Measurements from ENCODE around the gene KIF15. TPM values are rescaled to one million over a fixed set of nuclear protein-coding genes. Genes with fewer than 3 reads are reported as not detected.

KIF15 gene
- total and polyA plus RNA-seq, 11 donors: 0.16 to 3.0 (median 0.65) TPM; not detected in 1

DNA sequence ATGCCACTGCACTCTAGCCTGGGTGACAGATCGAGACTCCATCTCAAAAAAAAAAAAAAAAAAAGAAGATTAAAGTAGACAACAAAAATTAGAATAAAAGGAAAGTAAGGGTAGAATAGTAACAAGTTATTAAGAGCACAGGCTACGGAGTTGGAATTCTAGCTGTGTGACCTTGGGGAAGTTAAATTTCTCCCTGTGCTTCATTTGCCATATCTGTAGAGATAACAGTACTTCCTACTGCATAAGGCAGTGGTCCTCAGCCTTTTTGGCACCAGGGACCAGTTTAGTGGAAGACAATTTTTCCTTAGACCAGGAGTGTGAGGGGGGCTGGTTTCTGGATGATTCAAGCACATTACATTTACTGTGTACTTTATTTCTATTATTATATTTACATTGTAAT, 71.4 kb downstream of the KIF15 start:
- Histone ChIP-seq H3K27me3 (no peaks in the 10 kb centered on the region), H3K4me1 (no peaks in the 10 kb centered on the region), H3K36me3 (peaks cover 0 to 16% (median 0%) of the 10 kb centered on the region in 9 donors), H3K9me3 (peaks cover 0 to 18% (median 10%) of the 10 kb centered on the region in 12 donors), H3K4me3 (peak overlapping the region in 8 of 12 donors; percentile 1 to 31 (median 20)), H3K27ac (peak overlapping the region in 5 of 12 donors; percentile 4 to 48 (median 25))
- DNase-seq: no peak
- TF ChIP-seq, protein P1, sequence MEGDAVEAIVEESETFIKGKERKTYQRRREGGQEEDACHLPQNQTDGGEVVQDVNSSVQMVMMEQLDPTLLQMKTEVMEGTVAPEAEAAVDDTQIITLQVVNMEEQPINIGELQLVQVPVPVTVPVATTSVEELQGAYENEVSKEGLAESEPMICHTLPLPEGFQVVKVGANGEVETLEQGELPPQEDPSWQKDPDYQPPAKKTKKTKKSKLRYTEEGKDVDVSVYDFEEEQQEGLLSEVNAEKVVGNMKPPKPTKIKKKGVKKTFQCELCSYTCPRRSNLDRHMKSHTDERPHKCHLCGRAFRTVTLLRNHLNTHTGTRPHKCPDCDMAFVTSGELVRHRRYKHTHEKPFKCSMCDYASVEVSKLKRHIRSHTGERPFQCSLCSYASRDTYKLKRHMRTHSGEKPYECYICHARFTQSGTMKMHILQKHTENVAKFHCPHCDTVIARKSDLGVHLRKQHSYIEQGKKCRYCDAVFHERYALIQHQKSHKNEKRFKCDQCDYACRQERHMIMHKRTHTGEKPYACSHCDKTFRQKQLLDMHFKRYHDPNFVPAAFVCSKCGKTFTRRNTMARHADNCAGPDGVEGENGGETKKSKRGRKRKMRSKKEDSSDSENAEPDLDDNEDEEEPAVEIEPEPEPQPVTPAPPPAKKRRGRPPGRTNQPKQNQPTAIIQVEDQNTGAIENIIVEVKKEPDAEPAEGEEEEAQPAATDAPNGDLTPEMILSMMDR (IDR thresholded peaks at IDR 0.05): no peak
- no peak for TF ChIP-seq POLR2A (IDR thresholded peaks at IDR 0.05)
- 56 to 75% (median 71%) methylated on average over 2 of the region's 2 CpGs for WGBS, 4 donors
- ATAC-seq: peak in 1 of 4 donors; percentile 48
- intact Hi-C loops (cut with DNase I): no loop called here

DNA sequence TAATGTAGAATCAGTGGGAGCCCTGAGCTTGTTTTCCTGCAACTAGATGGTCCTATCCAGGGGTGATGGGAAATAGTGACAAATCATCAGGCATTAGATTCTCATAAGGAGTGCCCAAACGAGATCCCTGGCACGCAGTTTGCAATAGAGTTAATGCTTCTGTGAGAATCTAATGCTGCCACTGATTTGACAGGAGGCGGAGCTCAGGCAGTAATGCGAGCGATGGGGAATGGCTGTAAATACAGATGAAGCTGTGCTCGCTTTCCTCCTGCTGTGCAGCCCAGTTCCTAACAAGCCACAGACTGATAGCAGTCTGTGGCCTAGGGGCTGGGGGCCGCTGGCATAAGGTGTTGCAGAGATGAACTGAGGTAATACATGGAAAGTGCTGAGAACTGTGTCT, 71.8 kb downstream of the KIF15 start:
- 41 to 71% (median 46%) methylated on average over 7 of the region's 7 CpGs for WGBS, 4 donors
- Histone ChIP-seq H3K36me3 (peaks cover 0 to 20% (median 0%) of the 10 kb centered on the region in 9 donors), H3K4me1 (no peaks in the 10 kb centered on the region), H3K4me3 (peak overlapping the region in 8 of 12 donors; percentile 1 to 31 (median 20)), H3K9me3 (peaks cover 0 to 18% (median 10%) of the 10 kb centered on the region in 12 donors), H3K27me3 (no peaks in the 10 kb centered on the region), H3K27ac (peak overlapping the region in 6 of 12 donors; percentile 4 to 48 (median 17))
- TF ChIP-seq POLR2A (IDR thresholded peaks at IDR 0.05): no peak
- TF ChIP-seq, protein P1 (IDR thresholded peaks at IDR 0.05): no peak
- ATAC-seq (peak; percentile 32 to 66 (median 42)), DNase-seq (no peak)
- intact Hi-C loops (cut with DNase I): no loop called here

DNA sequence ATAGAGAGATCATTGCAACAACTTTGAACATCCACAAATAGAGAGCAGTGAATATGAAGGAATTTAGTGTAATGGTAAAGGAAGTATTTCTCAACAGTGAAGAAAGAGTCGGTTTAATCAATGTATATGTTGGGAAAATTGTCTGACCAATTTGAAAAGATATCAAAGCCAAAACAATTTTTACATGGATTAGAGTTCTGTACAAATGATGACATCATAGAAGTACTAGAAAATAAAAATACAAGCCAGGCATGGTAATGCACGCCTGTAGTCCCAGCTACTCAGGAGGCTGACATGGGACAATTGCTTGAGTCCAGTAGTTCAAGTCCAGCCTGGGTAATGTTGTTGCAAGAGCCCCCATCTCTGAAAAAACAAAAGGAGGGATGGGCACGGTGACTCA, 74.1 kb downstream of the KIF15 start:
- no peaks in the 10 kb centered on the region for H3K4me1 ChIP-seq
- TF ChIP-seq POLR2A (IDR thresholded peaks at IDR 0.05): no peak
- TF ChIP-seq, protein P1 (IDR thresholded peaks at IDR 0.05): no peak
- H3K27ac ChIP-seq: no peak overlapping the region
- no peaks in the 10 kb centered on the region for H3K27me3 ChIP-seq
- intact Hi-C loops (cut with DNase I): no loop called here
- peaks cover 0 to 16% (median 0%) of the 10 kb centered on the region in 9 donors for H3K36me3 ChIP-seq
- H3K4me3 ChIP-seq: no peak overlapping the region
- DNase-seq (no peak), ATAC-seq (no peak)
- H3K9me3 ChIP-seq: peaks cover 0 to 18% (median 10%) of the 10 kb centered on the region in 12 donors
- WGBS, 4 donors: 92 to 98% (median 95%) methylated on average over 3 of the region's 3 CpGs

DNA sequence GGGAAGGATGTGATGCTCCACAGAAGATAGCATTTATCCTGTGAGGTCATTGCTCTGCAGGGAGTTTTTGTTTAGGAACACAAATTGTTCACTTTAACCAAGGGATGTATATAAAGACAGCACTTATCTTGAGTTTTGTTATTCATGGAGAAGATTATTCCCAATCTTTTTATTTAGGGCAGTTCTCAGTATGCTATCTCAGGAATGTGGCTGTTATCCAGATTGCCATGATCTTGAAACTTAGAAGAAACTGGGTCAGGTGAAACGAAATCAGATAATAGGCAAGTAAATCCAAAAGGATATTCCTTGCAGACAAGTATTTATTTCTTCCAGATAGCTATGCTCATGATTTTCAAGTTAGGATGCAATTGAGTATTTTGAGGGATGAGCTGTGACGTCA, 80.8 kb downstream of the KIF15 start:
- no peaks in the 10 kb centered on the region for H3K27me3 ChIP-seq
- intact Hi-C loops (cut with DNase I): no loop called here
- peaks cover 0 to under 1% (median 0%) of the 10 kb centered on the region in 12 donors for H3K9me3 ChIP-seq
- no peak overlapping the region for H3K4me3 ChIP-seq
- peaks cover 0 to 22% (median 0%) of the 10 kb centered on the region in 12 donors for H3K4me1 ChIP-seq
- DNase-seq (no peak), ATAC-seq (no peak)
- H3K36me3 ChIP-seq: peaks cover 0 to 14% (median 0%) of the 10 kb centered on the region in 9 donors
- WGBS, 4 donors: 75 to 82% (median 76%) methylated on average over 2 of the region's 2 CpGs
- TF ChIP-seq, protein P1 (IDR thresholded peaks at IDR 0.05): no peak
- TF ChIP-seq POLR2A (IDR thresholded peaks at IDR 0.05): no peak
- H3K27ac ChIP-seq: no peak overlapping the region

All from heart left ventricle (tissue), 16 donors.